HepG2 (cell line): ENCODE data around the gene SGSH.

Experiments used
- EP300 ChIP-seq, 3 experiments: sonication (generic) in 1 of 3; formaldehyde crosslinking in 1 of 3; IDR thresholded peaks; 2 replicates each; pipeline versions ENCODE4 v1.5.1 to v1.6.1; 2011 to 2020; ENCODE audit warnings: low read depth in 2 of 3, low read length in 2 of 3, borderline replicate concordance in 1 of 3, improper control_type of control experiment in 1 of 3, mild to moderate bottlenecking in 1 of 3, missing genetic modification reagents in 1 of 3, moderate library complexity in 1 of 3
- SIN3A ChIP-seq: IDR thresholded peaks from 2 replicates; pipeline ENCODE4 v1.6.1; 2011; ENCODE audit warnings: low read depth, mild to moderate bottlenecking, control low read depth, low read length, borderline replicate concordance
- SIN3B ChIP-seq: fragments of 150-350 bp; IDR thresholded peaks from 2 replicates; pipeline ENCODE4 v1.6.1; 2014; ENCODE audit warnings: low read length

GRCh38 chr17:80225230-80225629 is 5.1 kb upstream of the SGSH start:
- TF ChIP-seq SIN3B (no peak), EP300 (IDR thresholded peaks at IDR 0.05; ENCODE audit: low read depth in 2 of 2, low read length in 2 of 2) (no peak), EP300 (CRISPR knock-in tag; IDR thresholded peaks at IDR 0.05; ENCODE audit: borderline replicate concordance) (no peak), SIN3A (no peak)
